ENCODE data around the gene CCDC73. TPM values are rescaled to one million over a fixed set of nuclear protein-coding genes. Genes with fewer than 3 reads are reported as not detected.
"Not testable (repeated sequence)": the region's sequence is repeated elsewhere in the genome, so short reads cannot be mapped to it uniquely, and the experiment has no call there.

The CCDC73 gene
- total RNA-seq, 1 donor from 2014 or later = not detected

DNA sequence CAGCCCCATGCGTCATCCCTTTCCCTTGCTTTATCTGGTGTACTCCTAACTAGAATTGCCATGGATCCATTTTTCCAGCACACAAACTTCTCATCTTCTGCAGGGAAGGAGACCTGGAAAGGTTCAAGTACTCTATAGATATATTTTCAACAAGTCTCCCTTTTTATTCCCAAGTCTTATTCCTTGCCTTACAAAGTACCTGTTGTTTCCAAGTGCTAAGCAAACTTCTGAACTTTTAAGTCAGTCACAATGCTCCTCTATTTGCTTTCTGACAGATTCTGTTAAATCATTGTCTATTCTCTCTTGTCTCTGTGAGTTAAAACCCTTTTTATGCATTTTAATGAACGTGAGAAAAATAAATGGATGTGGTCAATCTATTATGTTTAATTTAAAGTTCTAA lies 20.4 kb downstream of the CCDC73 start:
- H3K4me1 ChIP-seq = no peaks in the 10 kb centered on the region
- no peak overlapping the region for H3K4me3 ChIP-seq
- DNase-seq = no peak
- TF ChIP-seq CTCF (IDR thresholded peaks at IDR 0.05; ENCODE audit: borderline replicate concordance) = no peak
- H3K27me3 ChIP-seq (ENCODE audit: low read depth) = no peaks in the 10 kb centered on the region
- H3K9me3 ChIP-seq (replicated peaks) = peaks cover 3% of the 10 kb centered on the region
- no peak overlapping the region for H3K27ac ChIP-seq (replicated peaks)
- no peaks in the 10 kb centered on the region for H3K36me3 ChIP-seq
- intact Hi-C loops (cut with micrococcal nuclease) = no loop called here

- H3K9me3 ChIP-seq (replicated peaks) = peaks cover 5% of the 10 kb centered on the region
- H3K27ac ChIP-seq (replicated peaks) = no peak overlapping the region
- no peak overlapping the region for H3K4me3 ChIP-seq
- H3K27me3 ChIP-seq (ENCODE audit: low read depth) = no peaks in the 10 kb centered on the region
- TF ChIP-seq CTCF (IDR thresholded peaks at IDR 0.05; ENCODE audit: borderline replicate concordance) = no peak
- DNase-seq = no peak
- H3K36me3 ChIP-seq = no peaks in the 10 kb centered on the region
- intact Hi-C loops (cut with micrococcal nuclease) = no loop called here
- no peaks in the 10 kb centered on the region for H3K4me1 ChIP-seq
Observed at GRCh38 chr11:32772731-32773130, 21.7 kb downstream of the CCDC73 start.

DNA sequence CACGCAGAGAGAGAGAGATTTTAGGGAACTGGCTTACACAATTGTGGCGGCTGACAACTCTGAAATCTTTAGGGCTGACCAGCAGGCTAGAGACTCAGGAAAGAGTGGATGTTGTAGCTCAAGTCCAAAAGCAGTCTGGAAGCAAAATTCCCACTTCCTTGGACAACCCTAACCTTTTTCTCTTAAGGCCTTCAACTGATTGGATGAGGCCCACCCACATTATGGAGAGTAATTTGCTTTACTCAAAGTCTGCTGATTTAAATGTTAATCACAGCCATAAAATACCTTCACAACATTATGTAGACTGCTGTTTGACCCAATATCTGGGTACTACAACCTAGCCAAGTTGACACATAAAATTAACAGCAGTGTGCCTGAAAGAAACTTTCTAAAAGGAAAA lies 32.7 kb downstream of the CCDC73 start:
- H3K27ac ChIP-seq (replicated peaks); H3K4me3 ChIP-seq; intact Hi-C loops (cut with micrococcal nuclease); H3K27me3 ChIP-seq (ENCODE audit: low read depth); H3K36me3 ChIP-seq; H3K4me1 ChIP-seq; DNase-seq: not testable (repeated sequence)
- H3K9me3 ChIP-seq (replicated peaks) = peaks cover 20% of the 10 kb centered on the region

- H3K9me3 ChIP-seq (replicated peaks) = peaks cover 8% of the 10 kb centered on the region
- DNase-seq = no peak
- no peaks in the 10 kb centered on the region for H3K36me3 ChIP-seq
- no peaks in the 10 kb centered on the region for H3K4me1 ChIP-seq
- H3K27me3 ChIP-seq (ENCODE audit: low read depth) = peaks cover 13% of the 10 kb centered on the region
- intact Hi-C loops (cut with micrococcal nuclease) = no loop called here
- no peak for TF ChIP-seq CTCF (IDR thresholded peaks at IDR 0.05; ENCODE audit: borderline replicate concordance)
- H3K27ac ChIP-seq (replicated peaks) = no peak overlapping the region
- no peak overlapping the region for H3K4me3 ChIP-seq
Observed at GRCh38 chr11:32758291-32758690, 36.2 kb downstream of the CCDC73 start.

GRCh38 chr11:32753181-32753580 lies 41.3 kb downstream of the CCDC73 start:
- peaks cover 15% of the 10 kb centered on the region for H3K9me3 ChIP-seq (replicated peaks)
- intact Hi-C loops (cut with micrococcal nuclease); H3K36me3 ChIP-seq; H3K4me1 ChIP-seq; H3K27ac ChIP-seq (replicated peaks); H3K27me3 ChIP-seq (ENCODE audit: low read depth); DNase-seq; H3K4me3 ChIP-seq: not testable (repeated sequence)

- H3K9me3 ChIP-seq (replicated peaks) = peaks cover 26% of the 10 kb centered on the region
- H3K36me3 ChIP-seq = no peaks in the 10 kb centered on the region
- no peaks in the 10 kb centered on the region for H3K4me1 ChIP-seq
- no peak for TF ChIP-seq CTCF (IDR thresholded peaks at IDR 0.05; ENCODE audit: borderline replicate concordance)
- H3K27me3 ChIP-seq (ENCODE audit: low read depth) = peaks cover 5% of the 10 kb centered on the region
- no peak overlapping the region for H3K4me3 ChIP-seq
- no peak overlapping the region for H3K27ac ChIP-seq (replicated peaks)
- intact Hi-C loops (cut with micrococcal nuclease) = no loop called here
- DNase-seq = no peak
Observed at GRCh38 chr11:32752001-32752400, 42.5 kb downstream of the CCDC73 start.

- peaks cover 5% of the 10 kb centered on the region for H3K27me3 ChIP-seq (ENCODE audit: low read depth)
- H3K36me3 ChIP-seq = no peaks in the 10 kb centered on the region
- no peak overlapping the region for H3K27ac ChIP-seq (replicated peaks)
- H3K4me3 ChIP-seq = no peak overlapping the region
- no peaks in the 10 kb centered on the region for H3K4me1 ChIP-seq
- H3K9me3 ChIP-seq (replicated peaks) = peaks cover 26% of the 10 kb centered on the region
- intact Hi-C loops (cut with micrococcal nuclease) = no loop called here
- no peak for TF ChIP-seq CTCF (IDR thresholded peaks at IDR 0.05; ENCODE audit: borderline replicate concordance)
- DNase-seq = no peak
Observed at GRCh38 chr11:32751381-32751780, 43.1 kb downstream of the CCDC73 start.
